HepG2 (cell line): ENCODE results near the gene CFL1. TPM values are rescaled to one million over a fixed set of nuclear protein-coding genes. Genes with fewer than 3 reads are reported as not detected.
A peak's percentile ranks its signal among the peaks of the same experiment; 100 is the strongest.

Source experiments
- FOXJ3 ChIP-seq: sonication (generic); formaldehyde crosslinking; IDR thresholded peaks from 2 replicates; pipeline ENCODE4 v1.4.0; 2020; ENCODE audit warnings: missing genetic modification reagents, mild to moderate bottlenecking, borderline replicate concordance
- HOMEZ ChIP-seq: IDR thresholded peaks from 2 replicates; pipeline ENCODE4 v1.6.1; 2016; ENCODE audit warnings: low read depth
- IRF2 ChIP-seq: IDR thresholded peaks from 2 replicates; pipeline ENCODE4 v1.6.1; 2018; ENCODE audit warnings: missing genetic modification reagents, missing compliant biosample characterization
- IRF9 ChIP-seq: sonication (generic); formaldehyde crosslinking; IDR thresholded peaks from 2 replicates; pipeline ENCODE4 v1.8.0; 2022; ENCODE audit warnings: missing genetic modification reagents, mild to moderate bottlenecking, borderline replicate concordance
- MTF2 ChIP-seq: sonication (generic); formaldehyde crosslinking; IDR thresholded peaks from 2 replicates; pipeline ENCODE4 v1.5.0; 2020; ENCODE audit warnings: missing genetic modification reagents, borderline replicate concordance
- MYNN ChIP-seq: sonication (generic); formaldehyde crosslinking; IDR thresholded peaks from 2 replicates; pipeline ENCODE4 v1.4.0; 2020; ENCODE audit warnings: mild to moderate bottlenecking, low read depth, missing genetic modification reagents
- PHF21A ChIP-seq: sonication (generic); formaldehyde crosslinking; IDR thresholded peaks from 2 replicates; pipeline ENCODE4 v1.5.0; 2020; ENCODE audit warnings: mild to moderate bottlenecking, missing genetic modification reagents
- POLR2G ChIP-seq: fragments of 200-400 bp; formaldehyde crosslinking; IDR thresholded peaks from 2 replicates; pipeline ENCODE4 v1.6.1; 2018; ENCODE audit warnings: mild to moderate bottlenecking, low read depth, low read length, moderate library complexity
- SMARCE1 ChIP-seq: fragments of 450-650 bp; IDR thresholded peaks from 2 replicates; pipeline ENCODE4 v1.6.1; 2017; ENCODE audit warnings: borderline replicate concordance
- STAG1 ChIP-seq: sonication (generic); formaldehyde crosslinking; IDR thresholded peaks from 2 replicates; pipeline ENCODE4 v1.4.0; 2020; ENCODE audit warnings: missing genetic modification reagents
- ZNF296 ChIP-seq: sonication (generic); formaldehyde crosslinking; conservative IDR thresholded peaks from 2 replicates; pipeline ENCODE4 v1.5.0; 2020; ENCODE audit warnings: mild to moderate bottlenecking, missing genetic modification reagents
- ZSCAN25 ChIP-seq: sonication (generic); formaldehyde crosslinking; IDR thresholded peaks from 2 replicates; pipeline ENCODE4 v1.8.0; 2022; ENCODE audit warnings: mild to moderate bottlenecking, missing genetic modification reagents
- polyA plus RNA-seq, 8 experiments: library from polyadenylated mRNA; depleted of rRNA in 3 of 8; stranded (reverse) in 7 of 8; unstranded in 1 of 8; fragments of >200 nt; fragmentation: Illumina TruSeq in 4 of 8; extraction: Trizol in 4 of 8; gene quantifications; 2 replicates each; pipeline versions ENCODE4 v1.2.1 to v1.2.3, GENCODE V29; 2011 to 2016; ENCODE audit warnings: low read depth in 4 of 8, missing spikeins in 1 of 8, mixed read lengths in 1 of 8; ENCODE audit not compliant: insufficient read depth in 1 of 8
- total RNA-seq, 5 experiments: library from RNA; depleted of rRNA; stranded (reverse); fragments of >200 nt; fragmentation: Illumina TruSeq; extraction: Trizol; gene quantifications; 2 replicates each; pipeline ENCODE4 v1.2.3, GENCODE V29; 2016; ENCODE audit warnings: low read depth in 1 of 5
- TF ChIP-seq, protein P1 (sequence below): sonication (generic); formaldehyde crosslinking; IDR thresholded peaks from 2 replicates; pipeline ENCODE4 v1.4.0; 2020; ENCODE audit warnings: missing genetic modification reagents
- TF ChIP-seq, protein P2 (sequence below): sonication (generic); formaldehyde crosslinking; IDR thresholded peaks from 2 replicates; pipeline ENCODE4 v1.5.0; 2020; ENCODE audit warnings: mild to moderate bottlenecking, missing genetic modification reagents, borderline replicate concordance
- TF ChIP-seq, protein P3 (sequence below): sonication (generic); formaldehyde crosslinking; IDR thresholded peaks from 2 replicates; pipeline ENCODE4 v1.5.0; 2020; ENCODE audit warnings: missing genetic modification reagents, mild to moderate bottlenecking, borderline replicate concordance

Gene CFL1
- total and polyA plus RNA-seq, 2 of the 13 experiments (the other 11 are each of a cell fraction or from before 2014, with no cell fraction given) = 379 to 383 TPM

DNA sequence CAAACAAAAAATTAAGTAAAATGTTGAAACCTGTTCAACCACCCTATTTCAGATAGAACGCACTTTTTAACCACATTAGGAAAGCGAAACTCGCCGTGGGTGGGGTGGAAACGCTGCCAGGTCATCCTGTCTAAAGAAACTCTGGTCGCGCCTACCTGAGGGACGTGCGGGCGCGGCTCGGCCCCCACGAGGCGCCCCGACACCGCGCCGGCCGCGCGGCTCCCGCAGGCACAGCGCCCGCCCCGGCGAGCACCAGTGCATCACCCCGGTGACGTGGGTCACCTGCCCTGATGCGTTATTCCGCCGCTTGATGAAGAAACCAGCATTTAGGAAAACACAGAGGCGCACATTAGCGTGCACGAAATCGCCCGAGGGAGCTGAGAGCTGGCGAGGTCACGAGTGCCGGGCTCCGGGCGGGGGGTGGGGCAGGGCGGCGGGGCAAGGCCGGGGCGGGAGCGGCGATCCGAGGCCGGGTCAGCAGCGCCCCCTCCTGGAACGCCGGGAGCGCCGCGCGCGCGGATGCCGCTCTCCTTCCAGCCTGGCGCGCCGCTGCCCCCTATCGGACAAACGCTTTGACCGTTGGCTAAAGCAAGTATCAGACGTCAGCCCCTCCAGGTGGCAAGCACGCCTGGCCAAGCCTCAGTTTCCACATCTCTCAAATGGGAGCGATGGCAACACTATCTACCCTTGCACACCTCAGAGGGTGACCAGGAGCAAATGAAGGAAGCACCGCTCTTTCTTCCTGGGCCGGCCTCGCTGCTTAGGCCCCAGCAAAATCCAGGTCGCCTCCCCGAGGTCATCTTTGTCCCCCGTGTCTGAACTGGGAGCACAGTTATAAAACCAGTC is 39.9 kb downstream of the CFL1 start (continued):
- TF ChIP-seq IRF9 (peak; percentile 27; the same call in 1 of the 2 replicates), ZSCAN25 (CRISPR knock-in tag) (0 out of 2 replicates have a peak, but pooled peaks have one; percentile 42), ZNF296 (CRISPR knock-in tag) (no peak), STAG1 (CRISPR knock-in tag) (peak; percentile 91), POLR2G (0 out of 2 replicates have a peak, but pooled peaks have one; percentile 45), MYNN (0 out of 2 replicates have a peak, but pooled peaks have one; percentile 62), HOMEZ (CRISPR knock-in tag) (peak; percentile 58; the same call in 1 of the 2 replicates), MTF2 (CRISPR knock-in tag) (no peak), SMARCE1 (no peak), IRF2 (peak; percentile 66), FOXJ3 (CRISPR knock-in tag) (0 out of 2 replicates have a peak, but pooled peaks have one; percentile 25), PHF21A (CRISPR knock-in tag) (peak; percentile 32; the same call in 1 of the 2 replicates)
- TF ChIP-seq, protein P1, sequence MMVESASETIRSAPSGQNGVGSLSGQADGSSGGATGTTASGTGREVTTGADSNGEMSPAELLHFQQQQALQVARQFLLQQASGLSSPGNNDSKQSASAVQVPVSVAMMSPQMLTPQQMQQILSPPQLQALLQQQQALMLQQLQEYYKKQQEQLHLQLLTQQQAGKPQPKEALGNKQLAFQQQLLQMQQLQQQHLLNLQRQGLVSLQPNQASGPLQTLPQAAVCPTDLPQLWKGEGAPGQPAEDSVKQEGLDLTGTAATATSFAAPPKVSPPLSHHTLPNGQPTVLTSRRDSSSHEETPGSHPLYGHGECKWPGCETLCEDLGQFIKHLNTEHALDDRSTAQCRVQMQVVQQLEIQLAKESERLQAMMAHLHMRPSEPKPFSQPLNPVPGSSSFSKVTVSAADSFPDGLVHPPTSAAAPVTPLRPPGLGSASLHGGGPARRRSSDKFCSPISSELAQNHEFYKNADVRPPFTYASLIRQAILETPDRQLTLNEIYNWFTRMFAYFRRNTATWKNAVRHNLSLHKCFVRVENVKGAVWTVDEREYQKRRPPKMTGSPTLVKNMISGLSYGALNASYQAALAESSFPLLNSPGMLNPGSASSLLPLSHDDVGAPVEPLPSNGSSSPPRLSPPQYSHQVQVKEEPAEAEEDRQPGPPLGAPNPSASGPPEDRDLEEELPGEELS = peak; percentile 33; the same call in 1 of the 2 replicates
- TF ChIP-seq, protein P2, sequence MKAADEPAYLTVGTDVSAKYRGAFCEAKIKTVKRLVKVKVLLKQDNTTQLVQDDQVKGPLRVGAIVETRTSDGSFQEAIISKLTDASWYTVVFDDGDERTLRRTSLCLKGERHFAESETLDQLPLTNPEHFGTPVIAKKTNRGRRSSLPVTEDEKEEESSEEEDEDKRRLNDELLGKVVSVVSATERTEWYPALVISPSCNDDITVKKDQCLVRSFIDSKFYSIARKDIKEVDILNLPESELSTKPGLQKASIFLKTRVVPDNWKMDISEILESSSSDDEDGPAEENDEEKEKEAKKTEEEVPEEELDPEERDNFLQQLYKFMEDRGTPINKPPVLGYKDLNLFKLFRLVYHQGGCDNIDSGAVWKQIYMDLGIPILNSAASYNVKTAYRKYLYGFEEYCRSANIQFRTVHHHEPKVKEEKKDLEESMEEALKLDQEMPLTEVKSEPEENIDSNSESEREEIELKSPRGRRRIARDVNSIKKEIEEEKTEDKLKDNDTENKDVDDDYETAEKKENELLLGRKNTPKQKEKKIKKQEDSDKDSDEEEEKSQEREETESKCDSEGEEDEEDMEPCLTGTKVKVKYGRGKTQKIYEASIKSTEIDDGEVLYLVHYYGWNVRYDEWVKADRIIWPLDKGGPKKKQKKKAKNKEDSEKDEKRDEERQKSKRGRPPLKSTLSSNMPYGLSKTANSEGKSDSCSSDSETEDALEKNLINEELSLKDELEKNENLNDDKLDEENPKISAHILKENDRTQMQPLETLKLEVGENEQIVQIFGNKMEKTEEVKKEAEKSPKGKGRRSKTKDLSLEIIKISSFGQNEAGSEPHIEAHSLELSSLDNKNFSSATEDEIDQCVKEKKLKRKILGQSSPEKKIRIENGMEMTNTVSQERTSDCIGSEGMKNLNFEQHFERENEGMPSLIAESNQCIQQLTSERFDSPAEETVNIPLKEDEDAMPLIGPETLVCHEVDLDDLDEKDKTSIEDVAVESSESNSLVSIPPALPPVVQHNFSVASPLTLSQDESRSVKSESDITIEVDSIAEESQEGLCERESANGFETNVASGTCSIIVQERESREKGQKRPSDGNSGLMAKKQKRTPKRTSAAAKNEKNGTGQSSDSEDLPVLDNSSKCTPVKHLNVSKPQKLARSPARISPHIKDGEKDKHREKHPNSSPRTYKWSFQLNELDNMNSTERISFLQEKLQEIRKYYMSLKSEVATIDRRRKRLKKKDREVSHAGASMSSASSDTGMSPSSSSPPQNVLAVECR = peak; percentile 69; the same call in 1 of the 2 replicates
- TF ChIP-seq, protein P3, sequence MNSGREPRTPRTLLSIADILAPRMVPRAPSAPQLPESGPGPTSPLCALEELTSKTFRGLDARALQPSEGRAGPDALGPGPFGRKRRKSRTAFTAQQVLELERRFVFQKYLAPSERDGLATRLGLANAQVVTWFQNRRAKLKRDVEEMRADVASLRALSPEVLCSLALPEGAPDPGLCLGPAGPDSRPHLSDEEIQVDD (CRISPR knock-in tag) = no peak
